Adipose tissue (tissue), 3 donors: ENCODE measurements around the gene ARMH2. TPM values are rescaled to one million over a fixed set of nuclear protein-coding genes. Genes with fewer than 3 reads are reported as not detected.
"Not testable (repeated sequence)": the region's sequence is repeated elsewhere in the genome, so short reads cannot be mapped to it uniquely, and the experiment has no call there.

Source experiments
- H3K27ac ChIP-seq: one replicate; pipeline ENCODE4 v1.5.1; 2013; ENCODE audit warnings: low read depth, low read length
- WGBS, 3 donors: extraction: QIAGEN DNeasy Blood & Tissue Kit; methylation state at CpG; one replicate each; pipeline ENCODE4 v1.1.7; 2013; 5-methylcytosine and 5-hydroxymethylcytosine counted together
- polyA plus RNA-seq, 3 donors: library from polyadenylated mRNA; stranded (reverse); fragments of 200-250 nt; gene quantifications; one replicate each; pipeline ENCODE4 v1.2.3, GENCODE V29; 2013
- donor health status: healthy with polysubstance abuse.
- donor health status: Bipolar disorder and iron deficiency.
- donor health status: healthy.

ARMH2 gene
- polyA plus RNA-seq, 3 donors = not detected

DNA sequence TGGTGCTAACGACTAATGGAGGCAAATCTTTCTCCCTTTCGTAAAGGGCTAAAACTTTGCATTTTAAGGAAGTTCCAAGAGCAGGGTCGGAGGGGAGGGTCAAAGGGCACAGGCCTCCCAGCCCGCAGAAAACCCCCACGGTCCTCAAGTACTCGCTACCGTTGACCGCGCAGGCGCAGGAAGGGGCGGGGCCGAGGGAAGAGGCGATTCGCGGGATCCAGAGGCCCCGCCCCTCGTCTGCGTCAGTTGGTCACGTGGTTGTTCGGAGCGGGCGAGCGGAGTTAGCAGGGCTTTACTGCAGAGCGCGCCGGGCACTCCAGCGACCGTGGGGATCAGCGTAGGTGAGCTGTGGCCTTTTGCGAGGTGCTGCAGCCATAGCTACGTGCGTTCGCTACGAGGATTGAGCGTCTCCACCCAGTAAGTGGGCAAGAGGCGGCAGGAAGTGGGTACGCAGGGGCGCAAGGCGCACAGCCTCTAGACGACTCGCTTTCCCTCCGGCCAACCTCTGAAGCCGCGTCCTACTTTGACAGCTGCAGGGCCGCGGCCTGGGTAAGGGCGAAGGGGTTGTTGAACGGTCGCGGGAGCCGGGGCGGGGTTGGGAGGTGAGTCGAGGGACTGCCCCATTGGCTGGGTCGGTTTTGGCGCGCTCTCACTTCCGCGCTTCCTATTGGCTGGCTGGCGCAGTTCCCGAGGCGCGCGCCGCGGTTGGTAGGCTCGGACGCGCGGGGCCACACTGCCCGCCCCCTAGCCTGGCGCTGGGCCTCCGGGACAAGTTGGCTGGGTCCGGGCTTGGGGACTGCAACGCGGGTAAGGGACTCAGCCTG is 23.8 kb downstream of the ARMH2 start, which contains the start of gene GMNN:
TSS of gene GMNN (plus strand) at position 242 of the 824 bp plus-strand sequence. CDS start 2,310 bp downstream, outside the sequence.
- peak within 1 kb of the TSS; percentile 64 for H3K27ac ChIP-seq
- WGBS, 3 donors = 0 to 1% (median 0%) methylated on average over 70 to 75 of the region's 75 CpGs

DNA sequence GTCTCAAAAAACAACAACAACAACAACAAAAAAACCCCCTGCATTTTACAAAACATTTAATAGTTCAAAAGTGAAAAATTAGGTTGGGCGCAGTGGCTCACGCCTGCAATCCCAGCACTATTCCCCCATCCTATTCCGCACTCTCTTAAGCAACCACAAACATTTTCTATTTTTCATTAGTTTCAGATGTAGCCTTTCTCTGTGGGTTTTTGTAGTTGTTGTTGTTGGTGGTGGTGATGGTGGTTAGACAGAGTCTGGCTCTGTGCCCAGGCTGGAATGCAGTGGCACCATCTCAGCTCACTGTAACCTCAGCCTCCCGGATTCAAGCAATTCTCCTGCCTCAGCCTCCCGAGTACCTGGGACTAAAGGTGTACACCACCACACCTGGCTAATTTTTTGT is 30.4 kb downstream of the ARMH2 start:
- 88 to 94% (median 92%) methylated on average over 5 of the region's 5 CpGs for WGBS, 3 donors
- no peak overlapping the region for H3K27ac ChIP-seq

DNA sequence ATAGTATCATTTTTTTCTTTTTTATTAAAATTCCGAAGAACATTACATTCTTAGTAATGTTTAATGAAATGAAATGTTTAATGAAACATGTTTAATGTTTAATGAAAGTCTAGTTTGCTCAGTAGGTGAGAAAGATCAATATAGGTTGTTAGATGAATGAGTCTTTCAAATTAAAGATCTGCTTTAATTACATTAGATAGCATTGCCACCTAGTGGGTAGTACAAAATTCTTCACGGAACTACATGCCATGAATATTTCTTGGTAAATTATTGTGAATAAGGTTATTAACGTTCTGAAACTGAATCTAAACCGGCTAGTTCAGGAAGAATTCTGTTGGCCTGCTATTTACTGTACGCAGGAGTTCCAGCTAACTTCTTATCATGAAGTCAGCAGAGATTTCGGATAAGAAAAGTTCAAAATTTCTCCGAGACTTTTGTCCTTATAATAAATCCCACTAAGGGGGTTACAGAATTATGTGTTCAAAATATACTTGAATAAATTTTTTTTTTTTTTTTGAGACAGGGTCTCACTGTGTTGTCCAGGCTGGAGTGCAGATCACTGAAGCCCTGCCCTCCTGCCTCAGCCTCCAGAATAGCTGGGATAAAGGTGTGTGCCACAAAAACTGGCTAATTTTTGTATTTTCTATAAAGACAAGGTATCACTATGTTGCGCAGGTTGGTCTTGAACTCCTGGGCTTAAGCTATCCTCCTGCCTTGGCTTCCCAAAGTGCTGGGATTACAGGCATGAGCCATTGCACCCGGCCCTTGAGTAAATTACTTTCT is 31.8 kb downstream of the ARMH2 start:
- 39 to 55% (median 54%) methylated on average over 9 of the region's 9 CpGs for WGBS, 3 donors
- H3K27ac ChIP-seq = no peak overlapping the region

DNA sequence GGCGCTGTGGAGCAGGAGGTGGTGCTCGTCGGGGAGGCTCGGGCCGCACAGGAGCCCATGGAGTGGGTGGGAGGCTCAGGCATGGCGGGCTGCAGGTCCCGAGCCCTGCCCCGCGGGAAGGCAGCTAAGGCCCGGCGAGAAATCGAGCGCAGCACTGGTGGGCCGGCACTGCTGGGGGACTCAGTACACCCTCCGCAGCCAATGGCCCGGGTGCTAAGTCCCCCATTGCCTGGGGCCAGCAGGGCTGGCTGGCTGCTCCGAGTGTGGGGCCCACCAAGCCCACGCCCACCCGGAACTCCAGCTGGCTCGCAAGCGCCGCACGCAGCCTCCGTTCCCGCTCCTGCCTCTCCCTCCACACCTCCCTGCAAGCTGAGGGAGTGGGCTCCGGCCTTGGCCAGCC is 32.7 kb downstream of the ARMH2 start:
- H3K27ac ChIP-seq = not testable (repeated sequence)
- WGBS, 3 donors = 86 to 94% (median 89%) methylated on average over 16 to 22 of the region's 26 CpGs

DNA sequence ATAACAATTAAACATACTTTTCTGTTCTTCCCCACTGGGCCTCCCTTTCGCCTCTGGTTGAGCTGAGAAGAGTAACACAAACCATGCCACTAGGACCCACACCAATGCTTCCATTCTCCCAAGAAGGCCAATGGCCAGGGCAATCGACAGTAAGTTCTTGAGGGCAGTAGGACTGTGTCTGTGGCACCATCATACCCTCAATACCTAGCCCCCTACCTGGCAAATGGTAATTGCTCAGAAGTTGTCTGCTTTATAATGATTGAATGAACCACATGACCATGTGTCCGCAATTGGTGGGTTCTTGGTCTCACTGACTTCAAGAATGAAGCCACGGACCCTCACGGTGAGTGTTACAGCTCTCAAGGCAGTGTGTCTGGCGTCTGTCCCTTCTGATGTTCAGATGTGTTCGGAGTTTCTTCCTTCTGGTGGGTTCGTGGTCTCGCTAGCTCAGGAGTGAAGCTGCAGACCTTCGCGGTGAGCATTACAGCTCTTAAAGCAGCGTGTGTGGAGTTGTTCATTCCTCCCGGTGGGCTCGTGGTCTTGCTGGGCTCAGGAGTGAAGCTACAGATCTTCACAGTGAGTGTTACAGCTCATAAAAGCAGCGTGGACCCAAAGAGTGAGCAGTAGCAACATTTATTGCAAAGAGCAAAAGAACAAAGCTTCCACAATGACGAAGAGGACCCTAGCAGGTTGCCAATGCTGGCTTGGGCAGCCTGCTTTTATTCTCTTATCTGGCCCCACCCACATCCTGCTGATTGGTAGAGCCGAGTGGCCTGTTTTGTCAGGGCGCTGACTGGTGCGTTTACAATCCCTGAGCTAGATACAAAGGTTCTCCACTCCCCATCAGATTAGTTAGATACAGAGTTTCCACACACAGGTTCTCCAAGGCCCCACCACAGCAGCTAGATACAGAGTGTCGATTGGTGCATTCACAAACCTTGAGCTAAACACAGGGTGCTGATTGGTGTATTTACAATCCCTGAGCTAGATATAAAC is 33.6 kb downstream of the ARMH2 start:
- WGBS, 3 donors = 84 to 89% (median 84%) methylated on average over 20 of the region's 20 CpGs
- H3K27ac ChIP-seq = not testable (repeated sequence)

DNA sequence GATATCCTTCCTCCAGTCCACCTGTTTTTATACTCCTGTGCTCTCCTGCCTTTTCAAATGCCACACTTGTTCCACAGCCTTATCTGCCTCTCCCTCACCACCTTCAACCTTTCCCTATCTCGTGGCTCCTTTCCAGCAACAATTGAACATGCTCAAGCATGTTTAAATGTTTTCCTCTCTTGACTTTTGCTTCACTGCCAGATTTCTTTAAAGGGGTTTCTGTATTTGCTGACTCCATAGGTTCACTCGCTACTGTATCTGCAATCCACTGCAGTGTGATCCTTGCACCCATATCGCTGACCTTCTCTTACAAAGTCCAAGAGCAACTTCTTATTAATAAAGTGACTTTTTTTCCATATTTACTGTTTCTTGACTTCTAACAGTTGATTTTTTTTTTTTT is 35.1 kb downstream of the ARMH2 start:
- WGBS, 3 donors = 30 to 74% (median 71%) methylated on average over 3 of the region's 3 CpGs
- no peak overlapping the region for H3K27ac ChIP-seq

DNA sequence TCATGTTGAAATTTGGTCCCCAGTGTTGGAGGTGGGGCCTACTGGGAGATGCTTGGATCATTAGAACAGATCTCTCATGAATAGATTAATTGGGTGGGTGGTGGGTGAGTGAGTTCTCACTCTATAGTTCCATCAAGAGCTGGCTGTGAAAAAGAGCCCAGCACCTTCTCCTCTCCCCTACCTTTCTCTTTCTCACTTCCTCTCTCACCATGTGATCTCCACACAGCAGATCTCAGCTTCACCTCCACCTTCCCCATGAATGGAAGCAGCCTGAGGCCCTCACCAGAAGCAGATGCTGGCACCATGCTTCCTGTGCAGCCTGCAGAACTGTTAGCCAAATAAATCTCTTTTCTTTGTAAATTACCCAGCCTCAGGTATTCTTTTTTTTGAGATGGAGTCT is 36.9 kb downstream of the ARMH2 start:
- no peak overlapping the region for H3K27ac ChIP-seq

DNA sequence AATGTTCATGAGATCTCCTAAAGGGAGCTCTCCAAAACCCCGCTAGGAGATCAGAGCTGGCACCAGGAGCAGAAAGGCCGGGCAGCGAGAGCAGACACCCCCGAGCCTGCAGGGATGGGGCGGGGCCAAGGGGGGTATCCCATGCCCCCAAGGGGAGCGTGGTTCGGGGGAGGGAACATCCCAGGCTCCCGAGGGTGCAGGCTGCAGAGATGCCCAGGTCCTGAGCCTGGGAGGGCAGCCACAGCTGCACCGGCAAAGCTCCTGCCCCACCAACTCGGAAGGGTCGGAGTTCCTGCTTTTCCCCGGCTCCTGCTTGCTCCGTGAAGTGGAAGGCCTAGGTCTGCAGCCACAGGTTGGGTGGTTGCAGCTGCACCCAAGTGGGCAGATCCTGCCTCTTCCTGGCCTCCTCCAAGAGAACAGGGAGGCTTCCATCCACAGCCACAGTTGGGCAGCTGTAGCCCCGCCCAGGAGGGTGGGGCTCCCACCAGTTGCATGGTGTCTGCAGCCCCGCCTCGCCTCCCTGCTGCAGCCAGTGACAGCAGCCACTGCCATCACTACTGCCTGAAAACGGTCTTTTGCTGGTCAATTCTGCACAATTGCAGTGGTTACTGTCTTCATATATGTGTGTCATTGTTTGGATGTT is 37.4 kb downstream of the ARMH2 start:
- no peak overlapping the region for H3K27ac ChIP-seq
- 87 to 91% (median 89%) methylated on average over 17 of the region's 17 CpGs for WGBS, 3 donors

DNA sequence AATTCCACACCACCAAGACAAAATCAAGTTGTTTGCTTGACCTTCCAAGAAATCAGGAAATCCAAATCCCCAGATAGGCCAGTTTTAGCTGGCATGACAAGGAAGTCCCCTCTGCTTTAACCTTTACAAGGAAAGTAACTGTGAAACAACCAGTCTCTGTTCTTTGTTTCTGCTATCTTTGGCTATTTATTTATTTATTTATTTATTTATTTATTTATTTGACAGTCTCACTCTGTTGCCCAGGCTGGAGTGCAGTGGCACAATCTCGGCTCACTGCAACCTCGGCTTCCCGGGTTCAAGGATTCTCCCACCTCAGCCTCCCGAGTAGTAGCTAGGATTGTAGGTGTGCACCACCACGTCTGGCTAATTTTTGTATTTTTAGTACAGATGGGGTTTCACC is 38.5 kb downstream of the ARMH2 start:
- WGBS, 3 donors = 90 to 95% (median 95%) methylated on average over 5 of the region's 5 CpGs

DNA sequence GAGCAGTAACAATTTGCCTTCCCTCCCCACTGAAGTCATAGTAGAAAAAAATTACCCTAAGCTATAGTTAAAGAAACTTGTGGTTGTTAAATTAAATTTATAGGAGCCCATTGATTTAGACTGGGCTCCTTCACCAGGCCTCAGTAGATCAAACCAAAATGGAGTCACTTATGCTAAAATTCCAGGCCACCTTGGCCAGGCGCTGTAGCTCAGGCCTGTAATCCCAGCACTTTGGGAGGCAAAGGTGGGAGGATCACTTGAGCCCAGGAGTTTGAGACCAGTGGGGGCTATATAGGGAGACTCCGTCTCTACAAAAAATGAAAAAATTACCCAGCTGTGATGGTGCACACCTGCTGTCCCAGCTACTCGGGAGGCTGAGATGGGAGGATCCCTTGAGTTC is 39.0 kb downstream of the ARMH2 start:
- 95 to 98% (median 96%) methylated on average over 3 of the region's 3 CpGs for WGBS, 3 donors

More for the DNA sequence above, 38.5 kb downstream of the ARMH2 start:
- no peak overlapping the region for H3K27ac ChIP-seq

DNA sequence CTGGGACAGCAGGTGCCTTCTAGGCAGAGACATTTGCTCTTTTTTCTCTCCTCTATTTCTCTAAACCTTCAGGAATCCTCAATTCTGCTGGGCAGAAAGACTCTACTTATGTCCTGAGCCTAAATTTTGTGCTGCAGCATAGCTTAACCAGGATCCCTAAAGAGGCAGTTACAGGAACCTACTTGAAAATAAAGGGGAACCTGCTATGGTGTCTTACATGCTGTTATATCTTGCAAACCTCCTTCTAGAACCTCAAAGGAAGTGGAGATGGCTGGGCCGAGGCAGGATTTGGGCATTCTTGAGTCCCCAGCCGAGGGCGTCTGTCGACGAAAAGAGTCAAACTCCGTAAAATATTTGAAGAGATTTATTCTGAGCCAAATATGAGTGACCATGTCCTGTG is 41.1 kb downstream of the ARMH2 start:
- WGBS, 3 donors = 70 to 94% (median 73%) methylated on average over 6 of the region's 6 CpGs
- no peak overlapping the region for H3K27ac ChIP-seq

More for the DNA sequence above, 39.0 kb downstream of the ARMH2 start:
- no peak overlapping the region for H3K27ac ChIP-seq

DNA sequence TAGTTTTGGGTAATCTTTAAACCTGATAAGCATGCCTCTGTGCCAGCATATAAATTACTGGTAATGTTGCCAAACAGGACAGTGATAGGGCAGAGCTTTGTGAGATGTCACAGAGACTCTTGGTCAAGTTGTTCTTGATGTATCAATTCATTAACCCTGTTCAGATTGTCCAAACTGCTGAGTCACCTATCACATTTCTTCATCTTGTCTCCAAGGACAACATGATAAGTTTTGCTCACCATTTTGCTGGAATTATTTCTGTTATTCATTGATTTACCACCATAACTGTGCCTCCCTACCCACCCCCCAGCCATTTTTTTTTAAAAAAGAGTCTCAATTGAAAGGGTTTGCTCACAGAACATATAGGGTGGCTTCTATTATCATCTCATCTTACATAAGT is 43.4 kb downstream of the ARMH2 start:
- H3K27ac ChIP-seq = no peak overlapping the region

DNA sequence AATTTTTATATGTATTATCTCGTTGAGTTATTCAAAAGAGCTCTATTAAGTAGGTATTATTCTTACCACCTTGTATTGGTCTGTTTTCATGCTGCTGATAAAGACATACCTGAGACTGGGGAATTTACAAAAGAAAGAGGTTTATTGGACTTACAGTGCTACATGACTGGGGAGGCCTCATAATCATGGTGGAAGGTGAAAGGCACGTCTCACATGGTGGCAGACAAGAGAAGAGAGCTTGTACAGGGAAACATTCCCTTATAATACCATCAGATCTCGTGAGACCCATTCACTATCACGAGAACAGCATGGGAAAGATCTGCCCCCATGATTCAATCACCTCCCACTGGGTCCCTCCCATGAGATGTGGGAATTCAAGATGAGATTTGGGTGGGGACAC is 44.3 kb downstream of the ARMH2 start:
- H3K27ac ChIP-seq = not testable (repeated sequence)
- 86 to 94% (median 94%) methylated on average over 4 of the region's 4 CpGs for WGBS, 3 donors

DNA sequence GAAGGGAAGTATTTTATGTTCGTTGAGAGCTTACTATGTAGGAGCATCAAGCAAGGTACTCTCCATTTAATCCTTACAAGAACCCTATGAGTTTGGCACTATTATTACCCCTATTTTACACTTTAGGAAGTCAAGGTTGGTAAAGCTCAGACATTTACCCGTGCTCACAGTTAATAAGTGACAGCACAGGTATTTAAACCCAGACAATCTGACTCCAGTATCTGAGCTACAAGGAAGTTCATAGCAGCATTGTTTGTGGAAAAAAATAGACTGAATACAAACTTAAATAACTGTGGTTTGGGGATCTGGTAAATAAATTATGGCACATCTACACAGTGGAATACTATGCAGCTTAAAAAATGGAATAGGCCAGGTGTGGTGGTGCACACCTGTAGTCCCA is 45.2 kb downstream of the ARMH2 start:
- H3K27ac ChIP-seq = no peak overlapping the region
- 56 to 95% (median 84%) methylated on average over 2 of the region's 2 CpGs for WGBS, 3 donors

DNA sequence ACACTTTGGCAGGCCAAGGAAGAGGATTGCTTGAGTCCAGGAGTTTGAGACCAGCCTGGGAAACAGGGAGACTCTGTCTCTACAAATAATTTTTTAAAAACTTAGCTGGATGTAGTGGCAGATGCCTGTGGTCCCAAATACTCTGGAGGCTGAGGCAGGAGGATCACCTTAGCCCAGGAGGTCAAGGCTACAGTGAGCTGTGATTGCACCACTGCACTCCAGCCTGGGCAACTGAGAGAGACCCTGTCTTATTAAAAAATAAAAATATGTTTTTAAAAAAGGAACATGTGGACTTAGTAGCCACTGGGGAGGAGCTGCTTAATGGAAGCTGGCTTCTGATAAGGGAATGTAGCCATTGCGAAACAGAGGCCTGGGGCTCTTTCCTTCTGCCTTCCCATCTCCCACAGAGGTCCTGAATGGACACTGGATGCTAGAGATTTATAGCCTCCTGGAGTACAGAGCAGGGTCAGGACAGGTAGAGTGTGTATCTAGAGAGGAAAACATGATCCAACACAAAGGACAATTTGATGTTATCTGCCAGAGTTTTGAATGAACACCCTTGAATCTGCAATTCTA is 45.7 kb downstream of the ARMH2 start:
- WGBS, 3 donors = 61 to 85% (median 78%) methylated on average over 1 of the region's 1 CpG
- H3K27ac ChIP-seq = no peak overlapping the region

DNA sequence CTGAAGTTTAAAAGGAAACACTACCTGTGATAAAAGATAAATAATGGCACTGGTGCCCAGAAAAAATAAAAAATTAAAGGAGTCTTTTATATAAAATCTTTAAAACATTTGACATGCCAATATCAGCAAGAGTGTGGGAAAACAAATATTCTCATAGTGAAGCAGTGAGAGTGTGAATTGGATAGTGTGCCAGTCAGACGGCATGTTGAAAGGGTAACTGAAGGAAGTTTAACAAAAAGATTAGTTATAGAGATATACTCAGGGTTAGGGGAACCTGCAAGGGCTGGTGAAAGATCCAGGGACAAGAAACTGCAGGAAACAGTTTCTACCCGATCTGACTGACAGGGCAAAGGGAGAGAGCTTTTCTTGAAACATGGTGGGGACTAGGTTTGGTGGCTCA is 46.2 kb downstream of the ARMH2 start:
- no peak overlapping the region for H3K27ac ChIP-seq
- WGBS, 3 donors = 17 to 59% (median 59%) methylated on average over 2 of the region's 2 CpGs

DNA sequence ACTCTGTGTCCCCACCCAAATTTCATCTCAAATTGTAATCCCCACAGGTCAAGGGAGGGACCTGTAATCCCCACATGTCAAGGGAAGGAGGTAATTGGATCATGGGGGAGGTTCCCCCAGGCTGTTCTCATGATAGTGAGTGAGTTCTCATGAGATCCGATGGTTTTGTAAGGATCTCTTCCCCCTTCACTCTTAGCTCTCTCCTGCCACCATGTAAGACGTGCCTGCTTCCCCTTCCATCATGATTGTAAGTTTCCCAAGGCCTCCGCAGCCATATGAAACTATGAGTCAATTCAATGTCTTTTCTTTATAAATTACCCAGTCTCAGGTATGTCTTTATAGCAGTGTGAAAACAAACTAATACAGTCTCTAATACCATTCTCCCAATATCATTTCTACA is 47.8 kb downstream of the ARMH2 start:
- H3K27ac ChIP-seq = not testable (repeated sequence)
- WGBS, 3 donors = 78 to 91% (median 91%) methylated on average over 3 of the region's 3 CpGs

DNA sequence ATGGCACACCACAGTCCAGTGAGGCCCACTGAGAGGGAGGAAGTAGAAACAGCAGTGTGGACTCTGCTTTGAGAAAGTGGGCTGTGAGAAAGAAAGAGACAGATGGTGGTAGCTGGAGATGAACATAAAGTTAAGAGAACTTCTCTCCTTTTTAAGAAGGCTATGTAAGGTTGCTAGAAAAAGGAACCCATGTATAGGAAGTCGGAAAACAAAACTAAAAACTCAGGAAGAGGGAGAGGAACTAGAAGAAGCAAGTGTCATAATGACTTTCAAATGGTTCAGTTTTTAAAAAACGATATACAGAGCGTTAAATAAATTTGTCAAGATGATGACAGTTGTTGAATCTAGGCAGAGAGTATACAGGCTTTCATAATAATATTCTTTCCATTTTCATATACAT is 49.4 kb downstream of the ARMH2 start:
- 44 to 88% (median 61%) methylated on average over 3 of the region's 3 CpGs for WGBS, 3 donors
- H3K27ac ChIP-seq = peak overlapping the region; percentile 51
